CD14-positive monocyte (primary cell): ENCODE measurements around the gene DNAJB11. TPM values are rescaled to one million over a fixed set of nuclear protein-coding genes. Genes with fewer than 3 reads are reported as not detected.

Experiments used
- DNase-seq, 3 donors: peaks; one replicate each; pipeline ENCODE4 v3.0.0-alpha.2; 2011 to 2022
- H2AFZ ChIP-seq: 2 replicates; pipeline ENCODE4 v1.6.0; 2012; ENCODE audit warnings: mild to moderate bottlenecking, low read depth, low read length, inconsistent platforms; ENCODE audit not compliant: insufficient read depth, poor library complexity, severe bottlenecking
- H3K27ac ChIP-seq, 2 donors: 1 replicate in 1 of 2; 2 replicates in 1 of 2; pipeline ENCODE4 v1.5.1; 2012 to 2013; ENCODE audit warnings: low read length in 2 of 2, control low read depth in 1 of 2, inconsistent platforms in 1 of 2, low read depth in 1 of 2, mild to moderate bottlenecking in 1 of 2
- H3K27me3 ChIP-seq, 2 donors: one replicate each; pipeline versions ENCODE4 v1.6.0 to v1.6.1; 2011 to 2013; ENCODE audit warnings: low read length in 2 of 2; ENCODE audit not compliant: control insufficient read depth in 2 of 2, insufficient read depth in 2 of 2
- H3K36me3 ChIP-seq, 2 donors: replicated peaks in 1 of 2; 1 replicate in 1 of 2; 2 replicates in 1 of 2; pipeline versions ENCODE4 v1.5.1 to v1.6.1; 2012 to 2013; ENCODE audit warnings: low read length in 2 of 2, control low read depth in 1 of 2, inconsistent platforms in 1 of 2, mild to moderate bottlenecking in 1 of 2; ENCODE audit not compliant: insufficient read depth in 2 of 2, control insufficient read depth in 1 of 2
- H3K4me1 ChIP-seq, 2 donors: 1 replicate in 1 of 2; 2 replicates in 1 of 2; pipeline versions ENCODE4 v1.5.1 to v1.6.1; 2012 to 2013; ENCODE audit warnings: low read length in 2 of 2, control low read depth in 1 of 2, inconsistent platforms in 1 of 2, mild to moderate bottlenecking in 1 of 2, moderate library complexity in 1 of 2; ENCODE audit not compliant: insufficient read depth in 2 of 2, control insufficient read depth in 1 of 2
- H3K4me2 ChIP-seq: replicated peaks from 2 replicates; pipeline ENCODE3; 2012; ENCODE audit warnings: low read length, moderate library complexity, mild to moderate bottlenecking; ENCODE audit not compliant: poor library complexity, severe bottlenecking; ENCODE audit errors: extremely low read depth
- H3K4me3 ChIP-seq, 3 experiments: fragments of 200-600 bp in 1 of 3; sonication (generic) in 1 of 3; replicated peaks in 1 of 3; 1 replicate in 2 of 3; 2 replicates in 1 of 3; pipeline ENCODE4 v1.5.1; 2011 to 2013; ENCODE audit warnings: low read length in 3 of 3, mild to moderate bottlenecking in 3 of 3, control low read depth in 2 of 3, low read depth in 2 of 3, inconsistent platforms in 1 of 3, moderate library complexity in 1 of 3
- H3K79me2 ChIP-seq: 2 replicates; pipeline ENCODE4 v1.6.0; 2012; ENCODE audit warnings: mild to moderate bottlenecking, control low read depth, inconsistent platforms, low read length, moderate library complexity; ENCODE audit not compliant: insufficient read depth
- H3K9ac ChIP-seq: 2 replicates; pipeline ENCODE4 v1.6.0; 2017; ENCODE audit warnings: low read length, mild to moderate bottlenecking; ENCODE audit not compliant: insufficient read depth, poor library complexity, severe bottlenecking
- H3K9me3 ChIP-seq, 2 donors: replicated peaks in 1 of 2; 1 replicate in 1 of 2; 2 replicates in 1 of 2; pipeline versions ENCODE4 v1.5.1 to v1.6.1; 2012 to 2013; ENCODE audit warnings: low read length in 2 of 2, control low read depth in 1 of 2; ENCODE audit not compliant: control insufficient read depth in 1 of 2, insufficient read depth in 1 of 2
- H4K20me1 ChIP-seq: 2 replicates; pipeline ENCODE4 v1.6.0; 2012; ENCODE audit warnings: mild to moderate bottlenecking, low read length, control low read depth, moderate library complexity; ENCODE audit not compliant: insufficient read depth
- H3K27ac Mint-ChIP-seq, 7 donors: one replicate each; pipeline ENCODE4 v1.8.0; 2020; ENCODE audit warnings: mild to moderate bottlenecking in 7 of 7, mixed read lengths in 7 of 7, moderate library complexity in 6 of 7, inconsistent platforms in 2 of 7
- H3K27me3 Mint-ChIP-seq, 3 donors: one replicate each; pipeline ENCODE4 v1.8.0; 2021 to 2022; ENCODE audit warnings: low read depth in 3 of 3, mild to moderate bottlenecking in 3 of 3, mixed read lengths in 3 of 3, moderate library complexity in 3 of 3, inconsistent platforms in 1 of 3
- H3K36me3 Mint-ChIP-seq, 2 donors: one replicate each; pipeline ENCODE4 v1.8.0; 2020; ENCODE audit warnings: mixed read lengths in 2 of 2, inconsistent platforms in 1 of 2, mild to moderate bottlenecking in 1 of 2
- H3K4me1 Mint-ChIP-seq: one replicate; pipeline ENCODE4 v1.8.0; 2020; ENCODE audit warnings: mild to moderate bottlenecking, mixed read lengths
- H3K4me3 Mint-ChIP-seq, 2 donors: one replicate each; pipeline ENCODE4 v1.8.0; 2020; ENCODE audit warnings: mild to moderate bottlenecking in 2 of 2, mixed read lengths in 2 of 2, moderate library complexity in 1 of 2
- H3K9me3 Mint-ChIP-seq, 7 donors: one replicate each; pipeline ENCODE4 v1.8.0; 2020 to 2022; ENCODE audit warnings: mixed read lengths in 7 of 7, mild to moderate bottlenecking in 6 of 7, moderate library complexity in 6 of 7, inconsistent platforms in 2 of 7
- CTCF ChIP-seq: fragments of 200-600 bp; IDR thresholded peaks from one replicate; pipeline ENCODE4 v1.8.0; 2022; ENCODE audit warnings: antibody characterized with exemption, mild to moderate bottlenecking
- WGBS: methylation state at CpG from one replicate; pipeline ENCODE4 v1.1.5; 2013; ENCODE audit warnings: missing lambda C conversion rate; ENCODE audit not compliant: insufficient coverage; 5-methylcytosine and 5-hydroxymethylcytosine counted together
- intact Hi-C, 2 donors: fragments of 100-400 bp; cut with micrococcal nuclease; formaldehyde crosslinking; loops; one replicate each; pipeline versions ENCODE4 v1.15.0 to v1.15.1; 2023
- polyA plus RNA-seq, 3 donors: library from polyadenylated mRNA; depleted of rRNA in 1 of 3; unstranded in 2 of 3; stranded (reverse) in 1 of 3; fragments of 300-500 nt in 2 of 3; fragments of >200 nt in 1 of 3; fragmentation: Illumina TruSeq in 2 of 3; gene quantifications; 1 replicate in 2 of 3; 2 replicates in 1 of 3; pipeline ENCODE4 v1.2.3, GENCODE V29; 2012 to 2021

Gene DNAJB11
- polyA plus RNA-seq, 3 donors: 32.5 to 45.8 (median 44.6) TPM

- H3K27me3 Mint-ChIP-seq: peaks cover 4 to 9% (median 6%) of the 10 kb centered on the region in 3 donors
- no peaks in the 10 kb centered on the region for H3K36me3 Mint-ChIP-seq
- H3K4me1 ChIP-seq: no peaks in the 10 kb centered on the region
- H3K9me3 ChIP-seq: no peaks in the 10 kb centered on the region
- no peaks in the 10 kb centered on the region for H4K20me1 ChIP-seq
- no peak overlapping the region for H3K9ac ChIP-seq
- H3K4me3 Mint-ChIP-seq: no peak overlapping the region
- no peaks in the 10 kb centered on the region for H3K79me2 ChIP-seq
- no peak overlapping the region for H3K27ac Mint-ChIP-seq
- no peak overlapping the region for H3K27ac ChIP-seq
- WGBS: 100% methylated on average over 1 of the region's 7 CpGs
- intact Hi-C loops: no loop called here
- H3K36me3 ChIP-seq: no peaks in the 10 kb centered on the region
- peaks cover 0 to 2% of the 10 kb centered on the region in 2 donors for H3K27me3 ChIP-seq
- H3K9me3 Mint-ChIP-seq: peaks cover 0 to 4% (median 0%) of the 10 kb centered on the region in 7 donors
- no peaks in the 10 kb centered on the region for H3K4me1 Mint-ChIP-seq
- H2AFZ ChIP-seq: no peak overlapping the region
- DNase-seq: no peak
- no peak overlapping the region for H3K4me2 ChIP-seq
- H3K4me3 ChIP-seq: no peak overlapping the region
- no peak for TF ChIP-seq CTCF
These were observed 57.4 kb downstream of the DNAJB11 start for GRCh38 chr3:186627852-186628414.

GRCh38 chr3:186628756-186629155, 58.2 kb downstream of the DNAJB11 start:
- no peak overlapping the region for H2AFZ ChIP-seq

More at GRCh38 chr3:186628756-186629155, 58.2 kb downstream of the DNAJB11 start:
- H3K27ac ChIP-seq: no peak overlapping the region
- peaks cover 0 to 2% of the 10 kb centered on the region in 2 donors for H3K27me3 ChIP-seq
- no peak overlapping the region for H3K4me3 Mint-ChIP-seq
- no CpG with 5 or more reads among the region's 7 CpGs for WGBS
- H3K36me3 ChIP-seq: no peaks in the 10 kb centered on the region
- TF ChIP-seq CTCF: no peak
- H3K79me2 ChIP-seq: no peaks in the 10 kb centered on the region
- no peaks in the 10 kb centered on the region for H3K36me3 Mint-ChIP-seq
- no peak for DNase-seq
- no peak overlapping the region for H3K27ac Mint-ChIP-seq
- no peaks in the 10 kb centered on the region for H3K9me3 ChIP-seq
- H3K4me1 ChIP-seq: no peaks in the 10 kb centered on the region
- no peaks in the 10 kb centered on the region for H3K4me1 Mint-ChIP-seq
- H3K27me3 Mint-ChIP-seq: peaks cover 4 to 9% (median 6%) of the 10 kb centered on the region in 3 donors
- peaks cover 0 to 4% (median 0%) of the 10 kb centered on the region in 7 donors for H3K9me3 Mint-ChIP-seq
- no peaks in the 10 kb centered on the region for H4K20me1 ChIP-seq
- no peak overlapping the region for H3K9ac ChIP-seq
- no peak overlapping the region for H3K4me3 ChIP-seq
- no peak overlapping the region for H3K4me2 ChIP-seq
- intact Hi-C loops: no loop called here
